Measurements from ENCODE around the gene TNFRSF4.

Gene TNFRSF4

DNA sequence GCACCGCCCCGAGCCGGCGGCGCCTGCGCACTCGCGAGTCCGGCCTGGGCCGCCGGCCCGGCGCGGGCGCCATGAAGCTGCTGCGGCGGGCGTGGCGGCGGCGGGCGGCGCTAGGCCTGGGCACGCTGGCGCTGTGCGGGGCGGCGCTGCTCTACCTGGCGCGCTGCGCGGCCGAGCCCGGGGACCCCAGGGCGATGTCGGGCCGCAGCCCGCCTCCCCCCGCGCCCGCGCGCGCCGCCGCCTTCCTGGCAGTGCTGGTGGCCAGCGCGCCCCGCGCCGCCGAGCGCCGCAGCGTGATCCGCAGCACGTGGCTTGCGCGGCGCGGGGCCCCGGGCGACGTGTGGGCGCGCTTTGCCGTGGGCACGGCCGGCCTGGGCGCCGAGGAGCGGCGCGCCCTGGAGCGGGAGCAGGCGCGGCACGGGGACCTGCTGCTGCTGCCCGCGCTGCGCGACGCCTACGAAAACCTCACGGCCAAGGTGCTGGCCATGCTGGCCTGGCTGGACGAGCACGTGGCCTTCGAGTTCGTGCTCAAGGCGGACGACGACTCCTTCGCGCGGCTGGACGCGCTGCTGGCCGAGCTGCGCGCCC, 18.3 kb upstream of the TNFRSF4 start, which contains the start of gene B3GALT6:
Gene B3GALT6, plus strand, starts transcription at position 30 of the 588 bp plus-strand sequence. Its CDS starts 42 bp downstream, at position 72.
- no peak for DNase-seq

DNA sequence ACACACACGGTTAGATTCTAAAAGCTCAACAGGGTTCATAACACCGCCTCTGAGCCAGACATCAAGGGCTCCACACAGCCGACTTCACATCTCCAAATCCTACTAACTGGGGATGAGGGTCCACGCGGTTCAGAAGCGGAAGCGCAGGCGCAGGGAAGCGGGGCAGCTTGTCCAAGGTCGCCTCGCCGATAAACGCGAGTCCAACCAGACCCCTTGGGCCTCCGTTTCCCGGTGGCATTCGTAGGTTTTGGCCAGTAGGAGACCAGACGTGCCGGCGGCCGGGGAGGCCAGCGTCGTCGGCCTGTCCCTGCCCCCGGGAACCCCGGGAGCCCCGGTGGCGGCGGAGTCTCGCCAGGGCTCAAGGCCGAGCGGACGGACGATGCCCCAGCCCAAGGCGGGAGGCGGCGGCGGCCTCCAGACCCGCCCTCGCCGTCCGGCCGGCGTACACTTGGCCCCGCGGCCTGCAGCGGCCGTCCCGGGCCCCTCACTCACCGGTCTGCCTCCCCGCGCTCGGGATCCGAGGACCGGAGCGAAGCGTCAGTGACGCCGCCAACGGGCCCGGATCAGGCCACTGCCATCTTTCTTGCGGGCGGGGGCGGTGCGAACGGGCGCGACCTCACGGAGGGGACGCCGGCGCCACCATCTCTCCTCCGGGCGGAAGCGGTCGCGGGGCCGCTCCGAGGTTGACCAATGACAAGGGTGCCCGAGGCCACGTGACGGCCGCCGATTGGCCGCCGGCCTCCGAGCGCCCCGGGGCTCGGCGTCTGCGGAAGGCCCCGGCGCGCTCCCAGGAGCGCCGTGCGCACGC, 17.7 kb upstream of the TNFRSF4 start, which contains the start of gene SDF4:
Gene SDF4, minus strand, starts transcription at position 602 of the 808 bp plus-strand sequence. CDS start 3,229 bp downstream, outside the sequence.
- peak; percentile 35 for DNase-seq

DNA sequence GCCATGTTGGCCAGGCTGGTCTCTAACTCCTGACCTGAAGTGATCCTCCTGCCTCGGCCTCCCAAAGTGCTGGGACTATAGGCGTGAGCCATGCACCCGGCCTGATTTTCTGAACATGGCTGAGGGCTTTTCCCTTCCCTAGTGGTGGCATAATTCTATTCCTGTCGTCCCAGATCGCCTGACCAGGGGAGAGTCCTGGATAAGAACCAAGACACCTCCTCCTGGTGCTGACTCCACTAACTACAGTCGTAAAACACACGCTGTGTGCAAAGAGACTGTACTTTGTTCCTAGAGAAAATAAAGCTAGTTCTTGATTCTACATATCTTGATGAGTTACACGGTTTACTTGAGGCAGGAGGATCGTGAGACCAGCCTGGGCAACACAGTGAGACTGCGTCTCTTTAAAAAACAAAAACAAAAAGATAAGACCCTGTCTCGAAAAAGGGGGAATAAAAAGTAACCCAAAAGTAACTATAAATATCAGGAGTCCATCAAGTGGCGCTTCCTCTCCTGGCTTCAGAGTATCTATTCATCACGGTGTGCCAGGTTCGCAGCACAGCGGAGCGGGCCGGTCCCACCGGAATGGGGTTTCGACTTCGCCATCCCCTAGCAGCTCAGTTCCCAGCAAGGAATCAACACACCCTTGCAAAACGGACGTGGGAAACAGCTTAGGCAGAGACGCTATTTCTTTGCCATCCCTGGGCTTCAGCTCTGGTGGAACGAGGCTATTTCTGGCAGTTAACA, 16.9 kb upstream of the TNFRSF4 start:
- no peak for DNase-seq

DNA sequence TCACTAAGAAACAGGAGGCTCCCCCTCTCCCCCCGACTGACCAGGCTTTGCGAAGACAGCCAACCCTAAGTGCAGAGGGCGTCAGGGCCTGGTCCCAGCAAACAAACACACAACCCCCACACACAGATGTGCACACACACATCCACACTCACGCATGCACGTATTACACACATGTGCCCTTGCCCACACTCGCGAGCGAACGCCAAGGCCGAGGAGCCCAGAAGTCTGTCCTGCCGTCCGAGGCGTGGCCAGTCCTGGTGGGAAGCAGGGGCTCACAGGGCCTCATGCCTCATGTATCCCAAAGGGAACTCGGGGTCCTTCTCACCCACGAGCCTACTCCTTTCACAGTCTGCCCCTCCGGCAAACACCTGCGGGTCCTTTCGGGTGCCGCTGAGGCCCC, 15.8 kb upstream of the TNFRSF4 start:
- no peak for DNase-seq

DNA sequence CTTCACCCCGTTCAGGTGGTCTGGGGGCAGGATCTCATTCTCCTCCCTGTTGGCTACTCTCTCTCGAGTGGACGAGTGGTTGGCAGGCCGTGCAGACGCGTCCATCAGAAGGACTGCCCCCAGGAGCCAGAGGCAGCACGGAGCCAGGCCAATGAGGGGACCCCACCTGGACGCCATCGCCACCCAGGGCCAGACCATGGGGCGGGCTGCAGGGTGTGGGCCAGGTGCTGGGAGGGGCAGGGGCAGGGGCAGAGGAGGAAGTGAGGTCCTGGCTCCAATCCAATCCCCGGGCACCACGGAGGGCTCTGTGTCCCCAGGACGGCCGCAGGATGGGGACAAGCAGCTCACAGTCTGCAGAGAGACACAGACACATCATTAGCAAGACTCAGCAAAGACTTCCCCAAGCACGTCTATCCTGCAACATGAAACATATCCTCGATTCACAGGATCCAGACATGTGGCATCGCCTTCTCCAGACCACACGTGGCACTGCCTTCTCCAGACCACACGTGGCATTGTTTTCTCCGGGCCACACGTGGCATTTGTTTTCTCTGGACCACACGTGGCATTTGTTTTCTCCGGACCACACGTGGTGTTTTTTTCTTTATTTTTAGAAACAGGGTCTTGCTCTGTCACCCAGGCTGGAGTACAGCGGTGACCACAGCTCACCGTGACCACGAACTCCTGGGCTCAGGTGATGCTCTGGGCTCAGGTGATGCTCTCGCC, 14.8 kb upstream of the TNFRSF4 start:
- DNase-seq: no peak

DNA sequence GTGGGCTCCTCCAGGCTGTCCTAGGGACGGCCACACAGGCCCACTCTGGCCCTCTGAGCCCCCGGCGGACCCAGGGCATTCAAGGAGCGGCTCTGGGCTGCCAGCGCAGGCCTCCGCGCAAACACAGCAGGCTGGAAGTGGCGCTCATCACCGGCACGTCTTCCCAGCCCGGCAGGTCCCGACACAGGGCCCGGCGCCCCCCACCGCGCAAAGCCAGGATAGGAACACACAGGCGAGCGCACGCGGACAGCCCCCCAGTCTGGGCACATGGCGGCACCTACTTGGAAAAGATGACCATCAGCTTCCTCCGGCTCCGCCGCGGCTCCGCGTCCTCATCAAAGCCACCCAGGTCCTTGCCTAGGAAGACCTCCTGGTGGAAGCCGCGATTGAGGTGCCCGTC, 14.2 kb upstream of the TNFRSF4 start:
- no peak for DNase-seq

DNA sequence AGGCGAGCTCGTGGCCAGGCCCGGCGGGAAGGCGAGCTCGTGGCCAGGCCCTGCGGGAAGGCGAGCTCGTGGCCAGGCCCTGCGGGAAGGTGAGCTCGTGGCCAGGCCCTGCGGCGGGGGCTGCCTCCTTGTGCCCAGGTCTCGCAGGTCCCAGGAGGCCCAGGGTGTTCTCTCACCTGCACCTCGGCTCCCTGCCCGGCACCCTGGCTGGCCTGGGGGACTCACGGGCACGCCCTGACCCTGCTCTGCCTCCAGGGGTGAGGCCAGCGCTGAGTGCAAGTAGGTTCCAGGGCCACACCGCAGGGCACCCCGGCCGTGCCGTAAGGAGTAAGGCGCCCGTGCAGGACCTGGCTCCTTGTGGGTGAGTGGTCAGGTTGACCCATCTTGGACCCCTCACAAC, 13.4 kb upstream of the TNFRSF4 start:
- no peak for DNase-seq

DNA sequence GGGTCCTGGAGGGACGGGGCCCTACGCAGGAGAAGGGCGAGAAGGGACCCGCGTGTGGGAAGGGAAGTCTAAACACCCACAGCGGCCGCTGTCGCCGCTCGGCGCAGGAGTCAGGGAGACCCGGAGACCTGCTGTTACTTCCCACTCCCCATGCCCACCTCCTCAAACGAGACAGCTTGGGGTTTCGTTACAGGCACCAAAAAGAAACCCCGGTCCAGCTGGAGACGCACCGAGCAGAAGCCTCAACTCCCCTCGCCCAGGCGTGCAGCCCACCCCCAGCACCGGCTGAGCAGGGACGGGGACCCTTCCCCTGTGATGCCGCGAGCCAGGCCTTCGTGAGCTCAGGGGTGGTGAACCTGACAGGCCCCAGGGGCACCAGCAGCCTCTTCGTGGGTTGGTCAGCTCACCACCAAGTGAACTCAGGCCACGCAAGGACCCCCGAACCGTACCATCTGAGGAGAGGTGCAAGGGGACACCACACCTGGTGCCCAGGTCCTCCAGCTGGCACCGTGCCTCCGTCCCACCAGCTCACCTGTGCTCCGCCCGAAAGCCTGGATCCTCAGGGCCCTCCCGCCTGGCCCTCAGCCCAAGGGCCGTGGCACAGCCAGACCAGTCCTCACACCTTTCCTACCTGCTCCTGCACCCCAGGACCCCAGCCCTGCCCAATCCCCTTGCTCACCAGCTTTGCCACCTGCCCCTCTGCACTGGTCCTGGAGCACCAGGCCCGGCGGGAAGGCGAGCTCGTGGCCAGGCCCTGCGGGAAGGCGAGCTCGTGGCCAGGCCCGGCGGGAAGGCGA, 12.8 kb upstream of the TNFRSF4 start:
- no peak for DNase-seq

DNA sequence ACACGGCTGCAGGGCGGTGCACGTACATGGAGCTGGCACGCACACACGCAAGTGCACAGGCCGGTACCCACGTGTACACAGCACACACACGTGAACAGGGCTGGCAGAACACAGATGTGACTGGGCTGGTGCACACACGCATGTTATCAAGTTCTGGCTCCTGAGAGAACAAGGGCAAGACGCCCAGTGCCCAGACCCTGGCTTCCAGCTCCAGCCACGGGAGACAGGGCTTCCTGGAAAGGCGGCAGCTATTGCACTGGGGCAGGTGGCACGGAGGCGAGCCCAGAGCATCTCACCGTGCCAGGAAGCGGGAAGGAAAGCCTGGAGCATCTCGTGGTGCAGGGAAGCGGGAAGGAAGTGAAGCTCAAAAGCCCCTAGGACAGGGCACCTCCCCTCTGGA, 12.0 kb upstream of the TNFRSF4 start:
- no peak for DNase-seq

DNA sequence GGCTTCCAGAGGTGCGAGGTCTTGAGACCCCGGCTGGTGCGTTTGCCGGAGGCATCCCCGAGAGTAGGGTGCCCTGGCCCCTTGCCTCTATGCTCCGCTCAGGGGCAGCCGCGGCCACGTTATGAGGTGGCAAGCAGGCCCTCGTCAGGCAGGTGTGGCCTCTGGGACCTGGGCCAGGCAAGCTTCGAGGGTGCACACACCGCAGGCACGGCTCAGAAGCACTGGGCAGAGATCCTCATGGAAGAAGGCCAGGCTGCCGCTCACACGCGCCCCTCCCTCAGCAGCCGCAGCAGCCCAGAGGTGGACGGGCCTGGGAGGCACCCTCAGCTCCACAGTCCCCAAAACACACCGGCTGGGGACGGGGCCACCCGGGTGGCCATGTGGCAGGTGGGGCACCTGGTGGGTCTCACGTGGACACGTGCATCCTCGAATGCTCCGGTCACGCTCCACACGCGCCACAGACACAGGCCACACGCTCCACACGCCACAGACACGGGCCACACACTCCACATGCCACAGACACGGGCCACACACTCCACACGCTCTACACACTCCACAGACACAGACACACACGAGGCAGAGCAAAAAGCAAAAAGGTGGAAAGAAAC, 11.4 kb upstream of the TNFRSF4 start:
- no peak for DNase-seq

DNA sequence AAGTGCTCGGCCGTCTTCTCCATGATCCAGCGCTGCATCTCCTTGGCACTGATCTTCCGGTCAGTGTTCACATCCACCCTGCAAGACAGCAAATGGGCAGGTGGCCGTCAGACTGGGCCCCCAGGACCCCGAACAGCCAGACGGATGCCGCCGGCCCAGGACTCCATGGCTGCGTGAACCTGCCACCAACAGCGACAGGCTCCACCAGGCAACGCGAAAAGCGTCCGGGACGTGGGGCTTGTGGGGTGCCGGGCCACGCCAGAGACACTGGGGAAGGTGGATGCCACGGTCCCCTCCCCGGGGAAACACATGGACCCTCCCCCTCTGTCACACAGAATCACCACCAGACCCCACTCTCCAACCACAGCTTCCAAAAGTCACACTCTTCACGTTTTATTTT, 9.9 kb upstream of the TNFRSF4 start:
- no peak for DNase-seq

DNA sequence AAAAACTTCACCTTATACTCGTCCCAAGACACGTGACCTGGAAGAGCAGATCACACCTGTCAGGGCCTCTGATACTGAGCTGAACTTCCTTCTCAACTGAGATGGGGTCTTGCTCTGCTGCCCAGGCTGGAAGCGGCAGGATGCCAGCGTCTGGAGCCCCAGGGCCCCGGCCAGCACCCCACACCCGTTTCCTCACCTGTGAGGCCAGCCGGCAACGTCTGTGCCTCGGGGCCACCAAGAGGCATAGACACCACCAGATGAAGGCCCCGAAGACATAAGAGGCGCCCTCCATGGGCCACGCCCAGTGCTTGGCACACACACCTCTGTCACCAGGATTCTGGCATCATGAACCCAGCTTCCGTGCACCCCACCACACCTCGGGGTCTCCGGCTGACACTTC, 9.4 kb upstream of the TNFRSF4 start:
- DNase-seq: no peak

DNA sequence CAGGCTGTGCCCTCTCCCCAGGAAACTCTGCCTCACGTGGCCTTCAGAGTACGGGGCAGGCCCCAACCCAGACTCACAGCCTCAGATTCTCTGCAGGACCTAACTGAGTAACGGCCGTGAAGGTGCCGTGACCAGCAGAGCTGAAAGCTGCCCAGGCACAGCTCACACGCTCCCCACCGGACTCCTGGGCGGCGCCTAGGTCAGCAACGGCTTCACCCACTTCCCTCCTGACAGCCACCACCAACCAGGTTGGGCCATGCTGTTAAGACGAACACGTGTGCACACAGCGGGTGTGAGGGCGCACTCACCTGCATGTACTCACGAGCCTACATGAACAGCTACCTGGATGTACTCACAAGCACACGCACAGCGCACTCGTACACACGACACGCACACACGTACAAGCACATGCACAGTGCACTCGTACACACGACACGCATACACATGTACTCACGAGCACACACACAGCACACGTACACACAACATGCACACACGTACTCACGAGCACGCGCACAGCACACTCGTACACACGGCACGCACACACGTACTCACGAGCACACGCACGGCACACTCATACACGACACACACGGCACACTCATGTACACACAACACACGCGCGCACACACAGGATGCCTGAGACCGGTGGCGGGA, 8.7 kb upstream of the TNFRSF4 start:
- DNase-seq: no peak

DNA sequence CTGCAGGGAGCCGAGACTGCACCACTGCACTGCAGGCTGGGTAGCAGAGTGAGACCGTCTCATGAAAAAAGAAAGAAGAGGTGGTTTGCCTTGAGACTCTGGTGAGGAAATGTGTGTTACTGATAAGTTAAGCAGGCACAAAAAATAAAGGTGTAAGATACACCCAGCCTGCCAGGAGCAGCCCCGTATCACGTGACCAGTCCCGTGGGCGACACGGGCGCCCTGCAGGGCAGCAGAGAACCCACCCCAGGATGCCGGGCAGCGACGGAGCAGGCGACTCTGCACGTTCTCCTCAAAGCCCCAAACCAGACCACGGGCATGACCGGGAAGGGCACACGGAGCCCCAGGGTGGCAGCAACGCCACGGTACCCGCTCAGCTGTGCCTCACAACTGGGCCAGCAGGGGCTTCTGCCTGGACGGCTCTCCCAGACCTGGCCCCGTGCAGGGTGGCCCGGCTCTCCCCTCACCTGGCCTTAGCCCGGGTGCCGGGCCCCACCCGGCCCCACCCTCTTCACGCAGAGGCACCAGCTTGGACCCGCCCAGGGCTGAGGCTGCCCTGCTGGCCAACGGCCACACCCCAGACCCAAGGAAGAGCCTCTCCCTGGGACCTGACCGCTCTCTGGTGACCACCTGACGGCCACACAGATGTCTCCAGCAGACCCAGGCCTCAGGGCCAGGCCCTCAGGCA, 8.1 kb upstream of the TNFRSF4 start:
- no peak for DNase-seq

DNA sequence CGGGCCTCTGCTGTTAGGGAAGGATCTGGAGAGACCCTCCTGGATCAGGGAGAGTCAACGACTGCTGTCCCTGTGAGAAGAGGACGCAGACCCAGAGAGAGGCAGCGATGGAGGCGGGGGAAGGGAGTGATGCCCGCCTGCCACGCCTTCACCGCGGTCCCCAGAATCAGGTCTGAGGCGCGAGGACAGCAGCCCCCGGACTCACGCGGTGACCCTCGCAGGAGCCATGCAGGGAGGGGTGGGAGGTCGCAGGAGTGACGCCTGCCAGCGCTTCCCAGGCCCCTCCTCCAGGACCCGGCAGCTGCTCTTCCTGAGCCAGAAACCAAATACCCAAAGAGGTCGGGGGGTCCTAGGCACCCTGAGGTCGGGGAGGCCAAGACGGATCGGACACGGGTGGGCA, 6.2 kb upstream of the TNFRSF4 start:
- no peak for DNase-seq

DNA sequence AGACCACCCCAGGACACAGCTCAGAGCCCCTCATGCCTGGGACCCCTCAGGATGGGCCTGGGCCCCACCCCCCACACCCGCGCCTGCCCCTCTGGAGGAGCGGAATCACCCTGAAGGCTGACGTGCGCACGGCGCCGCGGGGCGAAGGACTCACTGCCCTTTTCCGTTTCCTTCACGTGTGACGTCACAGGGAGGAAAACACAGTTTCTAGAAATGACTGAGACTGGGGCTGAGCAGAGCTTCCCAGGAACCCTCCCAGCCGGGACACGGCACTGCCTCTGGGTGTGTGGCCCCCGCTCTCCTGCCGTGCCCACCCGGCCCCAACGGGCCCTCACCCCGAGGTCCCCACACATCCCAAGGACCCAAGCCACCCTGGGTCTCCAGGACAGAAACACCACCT, 5.4 kb upstream of the TNFRSF4 start:
- DNase-seq: no peak

DNA sequence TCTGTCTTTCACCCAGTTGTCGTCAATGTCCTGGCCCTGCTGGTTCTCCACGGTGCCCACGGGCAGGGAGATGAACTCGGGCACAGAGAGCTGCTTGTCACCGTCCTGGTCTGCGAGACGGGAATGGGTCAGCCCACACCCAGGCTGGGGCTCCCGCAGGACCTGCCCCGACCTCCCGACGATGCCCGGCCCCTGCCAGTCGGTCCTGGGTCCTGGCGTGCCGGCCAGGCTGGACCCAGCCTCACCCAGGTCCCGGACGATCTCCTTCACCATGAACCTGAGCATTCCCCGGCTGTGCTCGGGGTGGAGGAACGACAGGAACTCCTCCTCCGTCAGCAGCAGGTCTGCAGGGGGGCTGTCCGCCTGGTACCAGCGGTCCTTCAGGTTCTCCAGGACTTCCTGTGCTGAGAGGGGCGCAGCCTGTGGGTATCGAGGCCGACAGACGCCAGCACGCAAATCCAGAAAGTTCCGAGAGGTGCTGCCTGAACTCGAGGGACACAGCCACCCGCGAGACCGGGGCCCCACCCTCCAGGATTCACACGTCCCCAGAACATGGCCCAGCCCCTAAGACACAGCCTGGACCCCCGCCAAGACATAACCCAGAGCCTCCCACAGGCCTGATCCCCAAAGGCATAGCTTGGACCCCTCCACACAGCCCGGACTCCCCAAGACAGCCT, 4.7 kb upstream of the TNFRSF4 start:
- no peak for DNase-seq

DNA sequence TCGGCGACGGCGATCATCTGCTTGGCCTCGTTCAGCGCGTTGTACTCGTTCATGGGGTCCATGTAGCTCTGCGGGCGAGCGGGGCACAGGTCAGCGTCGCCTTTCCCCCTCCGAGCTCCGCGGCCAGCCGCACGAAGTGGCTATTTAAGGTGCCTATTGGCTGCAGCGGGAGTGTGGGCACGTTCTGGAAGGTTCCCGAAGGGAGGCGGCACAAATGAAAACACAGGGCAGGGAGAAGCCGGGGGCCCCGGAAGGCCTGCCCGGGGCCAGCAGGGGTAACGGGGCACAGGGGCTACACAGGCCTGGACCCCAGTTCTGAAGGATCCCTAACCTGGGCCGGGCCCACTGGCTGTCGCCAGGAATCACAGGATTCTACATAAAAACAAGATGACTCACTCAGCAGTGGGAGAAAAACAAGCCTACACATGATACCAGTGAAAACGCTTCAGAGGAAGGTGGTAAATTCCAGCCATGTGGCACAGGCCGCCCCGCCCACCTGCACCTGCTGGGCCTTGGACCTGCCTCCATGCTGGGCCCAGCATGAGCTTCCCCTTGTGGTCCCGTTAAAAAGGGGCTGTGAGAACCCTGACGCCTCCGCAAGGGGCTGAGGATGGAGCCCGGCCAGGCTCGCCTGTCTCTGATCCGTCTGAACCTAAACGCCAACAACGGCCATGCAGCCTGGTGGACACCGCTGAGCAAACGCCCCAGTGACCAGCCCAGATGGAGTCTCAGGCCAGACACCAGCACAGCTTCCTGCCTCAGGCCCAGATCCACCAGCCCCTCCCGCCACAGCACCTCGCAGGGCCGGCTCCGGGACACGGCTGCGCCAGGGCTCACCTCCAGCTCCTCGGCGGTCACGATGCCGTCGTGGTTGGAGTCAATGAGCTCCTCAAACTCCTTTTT, 3.9 kb upstream of the TNFRSF4 start:
- DNase-seq: no peak
